Transverse colon (tissue), 4 donors: ENCODE measurements around the gene FKBP2.

Source experiments
- CTCF ChIP-seq, 5 experiments: fragments of 200-600 bp in 3 of 5; fragments of 450-650 bp in 2 of 5; sonication (generic) in 3 of 5; IDR thresholded peaks; 1 replicate in 2 of 5; 2 replicates in 3 of 5; pipeline ENCODE4 v1.5.1; 2016 to 2017; ENCODE audit warnings: antibody characterized with exemption in 5 of 5, inconsistent platforms in 3 of 5, mild to moderate bottlenecking in 2 of 5, moderate library complexity in 1 of 5
- POLR2A ChIP-seq: fragments of 450-650 bp; IDR thresholded peaks from one replicate; pipeline ENCODE4 v1.6.1; 2016; ENCODE audit warnings: antibody characterized with exemption, mild to moderate bottlenecking, moderate library complexity
- POLR2AphosphoS5 ChIP-seq, 3 donors: sonication (generic); formaldehyde crosslinking; IDR thresholded peaks; one replicate each; pipeline ENCODE4 v1.6.1; 2016; ENCODE audit warnings: antibody characterized with exemption in 3 of 3

DNA sequence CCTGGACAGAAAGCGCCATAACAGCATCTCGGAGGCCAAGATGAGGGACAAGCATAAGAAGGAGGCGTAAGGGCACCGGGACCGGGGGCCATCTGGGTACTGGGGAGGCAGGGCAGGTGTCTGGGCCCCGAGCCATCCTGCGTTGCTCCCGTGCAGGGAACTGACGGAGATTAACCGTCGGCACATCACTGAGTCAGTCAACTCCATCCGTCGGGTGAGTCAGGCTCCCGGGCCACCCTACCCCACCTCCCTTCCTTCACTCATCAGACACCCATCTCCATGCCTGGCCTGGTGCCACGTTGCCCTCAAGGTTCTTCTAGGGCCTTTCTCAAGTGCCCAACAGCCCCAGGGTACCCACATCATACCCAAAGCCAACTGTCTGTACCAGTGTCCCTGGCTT is 25.4 kb downstream of the FKBP2 start:
- TF ChIP-seq CTCF (IDR thresholded peaks at IDR 0.05) (no peak), POLR2A (no peak), POLR2AphosphoS5 (IDR thresholded peaks at IDR 0.05) (no peak)
